CMK (cell line): ENCODE results near the gene TMEM170B.
"Not testable (repeated sequence)": the region's sequence is repeated elsewhere in the genome, so short reads cannot be mapped to it uniquely, and the experiment has no call there.

Experiments
- DNase-seq: peaks from one replicate; pipeline ENCODE4 v3.0.0-alpha.2; 2010; ENCODE audit warnings: low read depth

TMEM170B gene

GRCh38 chr6:11528996-11529395 is 8.6 kb upstream of the TMEM170B start:
- DNase-seq: no peak

- no peak for DNase-seq
These were observed 5.5 kb upstream of the TMEM170B start for GRCh38 chr6:11532097-11532496.

GRCh38 chr6:11534561-11534960 is 3.0 kb upstream of the TMEM170B start:
- no peak for DNase-seq

- no peak for DNase-seq
These were observed 1.7 kb upstream of the TMEM170B start for GRCh38 chr6:11535801-11536230.

- no peak for DNase-seq
These were observed 754 bp upstream of the TMEM170B start for GRCh38 chr6:11536795-11537194.

- DNase-seq: no peak
These were observed 686 bp downstream of the TMEM170B start for GRCh38 chr6:11538052-11538818.

- peak; percentile 12 for DNase-seq
These were observed 1.4 kb downstream of the TMEM170B start for GRCh38 chr6:11538819-11539468.

GRCh38 chr6:11542863-11543262 is 5.3 kb downstream of the TMEM170B start:
- no peak for DNase-seq

- no peak for DNase-seq
These were observed 6.5 kb downstream of the TMEM170B start for GRCh38 chr6:11543919-11544518.

GRCh38 chr6:11547846-11548245 is 10.3 kb downstream of the TMEM170B start:
- not testable (repeated sequence) for DNase-seq

GRCh38 chr6:11548578-11548977 is 11.0 kb downstream of the TMEM170B start:
- not testable (repeated sequence) for DNase-seq

GRCh38 chr6:11551053-11551452 is 13.5 kb downstream of the TMEM170B start:
- DNase-seq: no peak

- DNase-seq: no peak
These were observed 14.9 kb downstream of the TMEM170B start for GRCh38 chr6:11552442-11552841.

GRCh38 chr6:11553824-11554223 is 16.3 kb downstream of the TMEM170B start:
- no peak for DNase-seq

GRCh38 chr6:11556309-11556708 is 18.8 kb downstream of the TMEM170B start:
- no peak for DNase-seq

GRCh38 chr6:11563793-11564192 is 26.2 kb downstream of the TMEM170B start:
- no peak for DNase-seq

- DNase-seq: no peak
These were observed 29.1 kb downstream of the TMEM170B start for GRCh38 chr6:11566609-11567008.

GRCh38 chr6:11571073-11571472 is 33.5 kb downstream of the TMEM170B start:
- DNase-seq: no peak

GRCh38 chr6:11575408-11576033 is 38.0 kb downstream of the TMEM170B start:
- DNase-seq: peak; percentile 61

GRCh38 chr6:11580686-11581405 is 43.3 kb downstream of the TMEM170B start:
- DNase-seq: no peak

GRCh38 chr6:11584244-11584643 is 46.7 kb downstream of the TMEM170B start:
- no peak for DNase-seq

GRCh38 chr6:11585426-11586016 is 48.0 kb downstream of the TMEM170B start:
- DNase-seq: no peak
